Loucy (cell line): ENCODE measurements around the gene GIMAP7.

Experiments
- H2AFZ ChIP-seq: fragments of 200-600 bp; sonication (generic); 2 replicates; pipeline ENCODE4 v1.6.0; 2016; ENCODE audit warnings: antibody characterized with exemption, mild to moderate bottlenecking, low read length, moderate library complexity
- H3F3A ChIP-seq: fragments of 200-600 bp; 2 replicates; pipeline ENCODE4 v1.6.0; 2016; ENCODE audit warnings: antibody characterized with exemption, low read depth, mild to moderate bottlenecking
- H3K27me3 ChIP-seq: fragments of 200-600 bp; sonication (generic); 2 replicates; pipeline ENCODE4 v1.6.1; 2014; ENCODE audit warnings: low read length, mild to moderate bottlenecking; ENCODE audit not compliant: insufficient read depth, poor library complexity, severe bottlenecking
- H3K36me3 ChIP-seq: fragments of 200-600 bp; sonication (generic); 2 replicates; pipeline ENCODE4 v1.6.1; 2016; ENCODE audit warnings: low read length; ENCODE audit not compliant: insufficient read depth
- H3K4me1 ChIP-seq: fragments of 200-600 bp; sonication (generic); 2 replicates; pipeline ENCODE4 v1.5.1; 2014; ENCODE audit warnings: low read length, mild to moderate bottlenecking; ENCODE audit not compliant: insufficient read depth, poor library complexity, severe bottlenecking
- H3K4me2 ChIP-seq: fragments of 200-600 bp; sonication (generic); 2 replicates; pipeline ENCODE4 v1.6.0; 2014; ENCODE audit warnings: antibody characterized with exemption, low read length, low read depth, mild to moderate bottlenecking; ENCODE audit not compliant: poor library complexity, severe bottlenecking
- H3K4me3 ChIP-seq: fragments of 200-600 bp; sonication (generic); 2 replicates; pipeline ENCODE4 v1.5.1; 2014; ENCODE audit warnings: low read length, mild to moderate bottlenecking, mixed read lengths; ENCODE audit not compliant: poor library complexity, severe bottlenecking
- H3K79me2 ChIP-seq: fragments of 200-600 bp; sonication (generic); 2 replicates; pipeline ENCODE4 v1.6.1; 2014; ENCODE audit warnings: low read length; ENCODE audit not compliant: insufficient read depth
- H3K9ac ChIP-seq: fragments of 200-600 bp; sonication (generic); 2 replicates; pipeline ENCODE4 v1.6.0; 2014; ENCODE audit warnings: mild to moderate bottlenecking, low read depth, low read length, moderate library complexity; ENCODE audit not compliant: poor library complexity, severe bottlenecking
- H3K9me2 ChIP-seq: fragments of 200-600 bp; sonication (generic); replicated peaks from 2 replicates; pipeline ENCODE4 v1.6.1; 2016; ENCODE audit warnings: low read depth, low read length, mixed read lengths
- H3K9me3 ChIP-seq: fragments of 200-600 bp; sonication (generic); 2 replicates; pipeline ENCODE4 v1.6.1; 2014; ENCODE audit warnings: mild to moderate bottlenecking, antibody characterized with exemption, low read length, low read depth; ENCODE audit not compliant: insufficient read depth
- H4K20me1 ChIP-seq: fragments of 200-600 bp; sonication (generic); 2 replicates; pipeline ENCODE4 v1.6.0; 2014; ENCODE audit warnings: antibody characterized with exemption, low read length, mild to moderate bottlenecking; ENCODE audit not compliant: insufficient read depth, poor library complexity, severe bottlenecking
- CTCF ChIP-seq: fragments of 200-600 bp; sonication (generic); conservative IDR thresholded peaks from 2 replicates; pipeline ENCODE4 v1.5.1; 2014; ENCODE audit warnings: mild to moderate bottlenecking, antibody characterized with exemption, low read length
- EZH2phosphoT487 ChIP-seq: fragments of 200-600 bp; IDR thresholded peaks from 2 replicates; pipeline ENCODE4 v1.6.1; 2018; ENCODE audit warnings: antibody characterized with exemption, mild to moderate bottlenecking, moderate library complexity, borderline replicate concordance

GIMAP7 gene

GRCh38 chr7:150567169-150567568 lies 52.5 kb downstream of the GIMAP7 start, which contains the start of gene GIMAP4:
TSS of gene GIMAP4 (plus strand) at chr7:150567390. CDS start at chr7:150569902, 2,512 bp downstream.
- Histone ChIP-seq H3K36me3 (no peaks in the 10 kb centered on the region), H3K9me2 (no peaks in the 10 kb centered on the region), H3K4me3 (no peak within 1 kb of the TSS), H3K4me2 (no peak within 1 kb of the TSS), H4K20me1 (no peaks in the 10 kb centered on the region), H3K4me1 (peaks cover 46% of the 10 kb centered on the region), H3K79me2 (no peaks in the 10 kb centered on the region), H2AFZ (peak within 1 kb of the TSS; percentile 32; the same call in 1 of the 2 replicates), H3K27me3 (no peaks in the 10 kb centered on the region), H3F3A (no peaks in the 10 kb centered on the region), H3K9ac (no peak within 1 kb of the TSS), H3K9me3 (no peaks in the 10 kb centered on the region)
- TF ChIP-seq EZH2phosphoT487 (no peak), CTCF (no peak)

GRCh38 chr7:150567871-150568301 lies 53.2 kb downstream of the GIMAP7 start:
- TF ChIP-seq EZH2phosphoT487, result no peak
- no peak for TF ChIP-seq CTCF
- H3K9me2 ChIP-seq, result no peaks in the 10 kb centered on the region
- H3K36me3 ChIP-seq, result no peaks in the 10 kb centered on the region
- H3K79me2 ChIP-seq, result no peaks in the 10 kb centered on the region
- no peaks in the 10 kb centered on the region for H4K20me1 ChIP-seq
- no peak overlapping the region for H3K4me3 ChIP-seq
- H3K9me3 ChIP-seq, result no peaks in the 10 kb centered on the region
- no peak overlapping the region for H3K4me2 ChIP-seq
- no peak overlapping the region for H3K9ac ChIP-seq
- H3F3A ChIP-seq, result no peaks in the 10 kb centered on the region
- H3K27me3 ChIP-seq, result no peaks in the 10 kb centered on the region
- peaks cover 46% of the 10 kb centered on the region for H3K4me1 ChIP-seq
- H2AFZ ChIP-seq, result peak overlapping the region; percentile 32; the same call in 1 of the 2 replicates

- no peaks in the 10 kb centered on the region for H3F3A ChIP-seq
- peaks cover 46% of the 10 kb centered on the region for H3K4me1 ChIP-seq
- H3K9me3 ChIP-seq, result no peaks in the 10 kb centered on the region
- no peaks in the 10 kb centered on the region for H3K27me3 ChIP-seq
- H3K9ac ChIP-seq, result no peak overlapping the region
- no peaks in the 10 kb centered on the region for H3K9me2 ChIP-seq
- no peaks in the 10 kb centered on the region for H3K36me3 ChIP-seq
- H2AFZ ChIP-seq, result no peak overlapping the region
- H3K79me2 ChIP-seq, result no peaks in the 10 kb centered on the region
- TF ChIP-seq EZH2phosphoT487 (no peak), CTCF (no peak)
- no peak overlapping the region for H3K4me2 ChIP-seq
- no peaks in the 10 kb centered on the region for H4K20me1 ChIP-seq
- no peak overlapping the region for H3K4me3 ChIP-seq
Measured at GRCh38 chr7:150568714-150569113, 54.0 kb downstream of the GIMAP7 start.
